ENCODE results near the gene FARP2.
"Not testable (repeated sequence)": the region's sequence is repeated elsewhere in the genome, so short reads cannot be mapped to it uniquely, and the experiment has no call there.

FARP2 gene

GRCh38 chr2:241373446-241373845 lies 17.4 kb downstream of the FARP2 start:
- no peak for DNase-seq (ENCODE audit: low spot score)
- in situ Hi-C loops (cut with MboI; ENCODE audit: low pct_unique_long_range_greater_than_20kb, low sequenced_read_pairs, unreplicated experiment), result no loop called here
- no peak for TF ChIP-seq CTCF (IDR thresholded peaks at IDR 0.05; ENCODE audit: extremely low read depth, insufficient read depth, missing control alignments)

DNA sequence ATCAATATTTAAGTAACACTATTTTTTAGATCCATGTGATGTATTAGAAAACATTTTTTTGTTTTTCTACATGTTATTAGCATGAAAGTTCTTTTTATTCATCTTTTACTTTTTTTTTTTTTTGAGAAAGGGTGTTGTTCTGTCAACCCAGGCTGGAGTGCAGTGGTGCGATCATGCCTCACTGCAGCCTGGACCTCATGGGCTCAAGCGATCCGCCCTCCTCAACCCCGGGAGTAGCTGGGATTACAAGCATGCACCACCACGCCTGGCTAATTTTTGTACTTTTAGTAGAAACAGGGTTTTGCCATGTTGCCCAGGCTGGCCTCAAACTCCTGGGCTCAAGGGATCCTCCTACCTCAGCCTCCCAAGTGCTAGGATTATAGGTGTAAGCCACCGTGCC lies 17.8 kb downstream of the FARP2 start:
- in situ Hi-C loops (cut with MboI; ENCODE audit: low pct_unique_long_range_greater_than_20kb, low sequenced_read_pairs, unreplicated experiment); DNase-seq (ENCODE audit: low spot score): not testable (repeated sequence)

- in situ Hi-C loops (cut with MboI; ENCODE audit: low pct_unique_long_range_greater_than_20kb, low sequenced_read_pairs, unreplicated experiment), result no loop called here
- DNase-seq (ENCODE audit: low spot score), result no peak
- TF ChIP-seq CTCF (IDR thresholded peaks at IDR 0.05; ENCODE audit: extremely low read depth, insufficient read depth, missing control alignments), result no peak
Measured at GRCh38 chr2:241375300-241375699, 19.2 kb downstream of the FARP2 start.

DNA sequence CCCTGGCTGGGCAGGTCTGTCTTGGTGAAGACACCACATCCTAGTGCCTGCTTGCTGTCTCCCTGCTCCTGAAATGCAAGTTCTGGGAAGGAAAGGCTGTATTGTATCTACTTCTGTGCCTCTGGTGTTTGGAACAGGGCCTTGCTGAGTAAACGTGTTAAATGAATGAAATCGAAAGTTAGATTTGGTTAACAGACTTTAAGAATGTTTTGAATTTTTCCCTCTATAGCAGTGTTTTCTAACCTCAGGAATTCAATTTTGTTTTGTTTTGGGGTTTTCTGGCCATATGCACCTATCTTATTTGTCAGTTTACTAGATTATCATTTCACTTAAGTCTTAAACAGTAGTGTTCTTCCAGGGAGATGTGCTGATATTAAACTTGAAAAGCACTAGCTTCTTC lies 20.7 kb downstream of the FARP2 start:
- no peak for DNase-seq (ENCODE audit: low spot score)
- TF ChIP-seq CTCF (IDR thresholded peaks at IDR 0.05; ENCODE audit: extremely low read depth, insufficient read depth, missing control alignments), result no peak
- in situ Hi-C loops (cut with MboI; ENCODE audit: low pct_unique_long_range_greater_than_20kb, low sequenced_read_pairs, unreplicated experiment), result no loop called here

DNA sequence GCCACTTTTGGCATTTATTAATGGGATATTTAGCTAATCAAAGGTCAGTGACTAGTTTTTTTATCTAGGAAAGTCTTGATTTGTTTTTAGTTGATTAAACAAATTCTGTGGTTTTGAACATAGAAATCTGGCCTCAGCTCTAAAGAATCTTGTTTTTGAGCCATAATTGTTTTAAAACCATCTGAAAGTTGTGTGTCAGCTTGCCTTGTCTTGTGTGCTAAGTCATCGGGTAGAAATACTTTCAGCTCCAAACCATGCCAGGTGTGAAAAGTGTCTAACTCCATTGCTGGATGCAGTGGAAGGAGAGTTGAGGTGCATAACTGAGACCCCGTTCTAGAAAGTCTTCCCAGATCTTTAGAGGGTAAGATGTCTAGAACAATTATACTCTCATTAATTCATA lies 22.7 kb downstream of the FARP2 start:
- in situ Hi-C loops (cut with MboI; ENCODE audit: low pct_unique_long_range_greater_than_20kb, low sequenced_read_pairs, unreplicated experiment), result no loop called here
- no peak for DNase-seq (ENCODE audit: low spot score)
- no peak for TF ChIP-seq CTCF (IDR thresholded peaks at IDR 0.05; ENCODE audit: extremely low read depth, insufficient read depth, missing control alignments)

DNA sequence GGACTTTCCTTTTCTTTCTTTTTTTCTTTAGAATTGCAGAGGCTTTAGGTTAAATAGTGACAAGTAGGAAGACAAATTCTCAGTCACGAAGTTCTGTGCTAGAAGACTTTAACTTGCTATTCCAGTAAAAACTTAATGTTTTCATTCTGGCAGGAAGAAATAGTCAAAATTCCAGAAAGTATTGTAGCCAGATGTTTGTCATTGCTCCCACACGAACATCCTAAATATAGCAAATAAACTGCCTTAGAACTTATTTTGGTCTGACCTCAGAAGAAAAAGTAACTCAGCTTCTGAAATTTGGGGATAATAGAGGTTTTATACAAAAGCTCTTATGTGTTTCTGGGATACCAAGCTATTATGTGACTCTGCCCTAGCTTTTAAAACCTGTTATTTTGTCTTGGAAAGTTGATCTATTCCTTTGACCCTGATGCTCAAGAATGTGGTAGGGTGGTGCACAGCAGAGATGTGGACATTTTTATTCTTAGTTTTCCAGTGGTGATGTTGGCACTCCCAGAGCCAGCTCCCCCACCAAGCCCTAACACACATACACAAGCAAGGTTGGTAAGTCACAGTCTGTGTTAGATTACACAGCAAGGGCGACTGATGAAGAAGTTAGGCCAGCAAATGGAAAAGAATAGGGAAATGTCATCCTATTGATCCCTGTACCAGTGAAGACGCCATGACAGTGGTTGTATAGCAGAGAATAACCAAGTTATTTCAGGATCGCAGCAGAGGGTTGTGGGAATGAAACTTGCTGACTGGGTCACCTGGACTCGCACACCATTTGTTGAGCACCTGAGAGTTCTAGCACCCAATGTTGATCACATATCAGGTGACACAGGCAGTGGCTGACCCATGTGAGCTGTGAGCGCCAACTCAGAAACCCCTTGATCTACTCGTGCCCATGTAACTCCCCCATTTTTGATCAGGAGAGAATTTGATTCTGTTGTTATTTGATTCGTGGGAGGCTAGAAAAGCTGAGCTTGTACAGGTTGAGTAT lies 23.7 kb downstream of the FARP2 start:
- no peak for DNase-seq (ENCODE audit: low spot score)
- no peak for TF ChIP-seq CTCF (IDR thresholded peaks at IDR 0.05; ENCODE audit: extremely low read depth, insufficient read depth, missing control alignments)
- in situ Hi-C loops (cut with MboI; ENCODE audit: low pct_unique_long_range_greater_than_20kb, low sequenced_read_pairs, unreplicated experiment), result no loop called here

DNA sequence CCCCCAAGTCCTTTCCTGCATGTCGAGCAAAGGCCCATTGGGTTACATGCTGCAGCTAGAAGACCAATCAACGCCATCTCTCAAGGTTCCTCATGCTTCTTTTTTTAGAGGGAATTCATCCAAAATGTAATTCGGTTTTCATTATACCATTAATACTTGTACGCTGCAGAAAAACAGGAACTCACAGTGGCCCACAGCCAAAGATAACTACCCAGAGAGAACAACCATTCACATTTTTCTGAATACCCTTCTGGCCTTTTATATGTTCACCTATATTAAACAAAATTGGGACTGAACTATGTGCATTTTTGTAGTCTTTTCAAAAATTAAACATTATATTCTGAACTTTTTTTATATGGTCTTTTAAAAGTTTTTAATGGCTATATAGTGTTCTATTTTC lies 25.8 kb downstream of the FARP2 start:
- no peak for TF ChIP-seq CTCF (IDR thresholded peaks at IDR 0.05; ENCODE audit: extremely low read depth, insufficient read depth, missing control alignments)

GRCh38 chr2:241385450-241385849 lies 29.4 kb downstream of the FARP2 start:
- in situ Hi-C loops (cut with MboI; ENCODE audit: low pct_unique_long_range_greater_than_20kb, low sequenced_read_pairs, unreplicated experiment); DNase-seq (ENCODE audit: low spot score): not testable (repeated sequence)

More for the DNA sequence above, 25.8 kb downstream of the FARP2 start:
- DNase-seq (ENCODE audit: low spot score), result no peak
- in situ Hi-C loops (cut with MboI; ENCODE audit: low pct_unique_long_range_greater_than_20kb, low sequenced_read_pairs, unreplicated experiment), result no loop called here
